Osteoblast (primary cell): ENCODE results near the gene ACOT7. TPM values are rescaled to one million over a fixed set of nuclear protein-coding genes. Genes with fewer than 3 reads are reported as not detected.
"Not testable (repeated sequence)": the region's sequence is repeated elsewhere in the genome, so short reads cannot be mapped to it uniquely, and the experiment has no call there.

Source experiments
- DNase-seq: peaks from one replicate; pipeline ENCODE4 v3.0.0; 2011; ENCODE audit warnings: low spot score, mixed read lengths; ENCODE audit not compliant: insufficient read length; ENCODE audit errors: missing footprints
- H2AFZ ChIP-seq: 2 replicates; pipeline ENCODE4 v1.6.0; 2011; ENCODE audit warnings: mild to moderate bottlenecking, low read length
- H3K27ac ChIP-seq: 2 replicates; pipeline ENCODE4 v1.5.1; 2011; ENCODE audit warnings: mild to moderate bottlenecking, low read depth, low read length, moderate library complexity
- H3K27me3 ChIP-seq: 2 replicates; pipeline ENCODE4 v1.6.0; 2012; ENCODE audit warnings: mild to moderate bottlenecking, control low read depth, inconsistent platforms, low read length, moderate library complexity; ENCODE audit not compliant: insufficient read depth
- H3K36me3 ChIP-seq: 2 replicates; pipeline ENCODE4 v1.5.1; 2011; ENCODE audit warnings: mild to moderate bottlenecking, low read length, control low read depth, moderate library complexity; ENCODE audit not compliant: insufficient read depth
- H3K4me1 ChIP-seq: 2 replicates; pipeline ENCODE4 v1.5.1; 2011; ENCODE audit warnings: mild to moderate bottlenecking, low read length, control low read depth, moderate library complexity; ENCODE audit not compliant: insufficient read depth
- H3K4me2 ChIP-seq: 2 replicates; pipeline ENCODE4 v1.6.0; 2011; ENCODE audit warnings: mild to moderate bottlenecking, low read length; ENCODE audit not compliant: insufficient read depth
- H3K4me3 ChIP-seq: fragments of 200-600 bp; sonication (generic); 3 replicates; pipeline ENCODE4 v1.5.1; 2012; ENCODE audit warnings: mild to moderate bottlenecking, low read length, inconsistent platforms; ENCODE audit not compliant: insufficient read depth
- H3K79me2 ChIP-seq: 2 replicates; pipeline ENCODE4 v1.6.0; 2012; ENCODE audit warnings: mild to moderate bottlenecking, low read length, control low read depth, inconsistent platforms; ENCODE audit not compliant: insufficient read depth
- H3K9me3 ChIP-seq: 2 replicates; pipeline ENCODE4 v1.5.1; 2011; ENCODE audit warnings: low read depth, low read length, control low read depth
- H4K20me1 ChIP-seq: 2 replicates; pipeline ENCODE4 v1.6.0; 2012; ENCODE audit warnings: mild to moderate bottlenecking, low read length, control low read depth; ENCODE audit not compliant: insufficient read depth
- total RNA-seq: library from RNA; depleted of rRNA; stranded (reverse); fragments of >200 nt; gene quantifications from 2 replicates; pipeline ENCODE4 v1.2.3, GENCODE V29; 2012
- TF ChIP-seq, protein P1 (sequence below): IDR thresholded peaks from 2 replicates; pipeline ENCODE4 v1.5.1; 2011; ENCODE audit warnings: mild to moderate bottlenecking, low read depth, low read length, moderate library complexity; ENCODE audit errors: extremely low read depth

The ACOT7 gene
- total RNA-seq, 1 donor: 10.9 TPM

DNA sequence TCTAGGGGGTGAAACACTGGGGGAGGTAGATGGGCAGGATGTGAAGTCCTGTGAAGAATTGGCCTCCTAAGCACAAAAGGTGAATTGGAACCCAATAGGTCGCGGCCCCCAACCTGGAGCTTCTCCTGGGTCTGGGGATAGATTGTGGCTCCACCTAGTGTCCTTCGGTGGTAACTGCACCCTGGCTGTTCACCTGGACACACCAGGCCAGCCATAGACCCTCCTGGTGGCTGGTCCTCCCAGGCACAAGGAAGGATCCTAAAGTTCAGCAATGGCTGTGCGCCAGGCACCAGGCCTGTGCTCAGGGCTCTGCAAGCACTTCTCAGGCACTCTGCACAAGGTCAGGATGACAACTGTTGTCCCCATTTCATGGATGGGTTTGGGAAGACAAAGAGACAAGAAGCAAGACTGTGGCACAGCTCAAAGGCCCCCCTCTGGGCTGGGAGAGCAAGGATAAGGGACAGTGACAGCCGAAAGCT, 44.5 kb upstream of the ACOT7 start:
- peaks cover 12% of the 10 kb centered on the region for H3K27me3 ChIP-seq
- no peak overlapping the region for H3K27ac ChIP-seq
- H2AFZ ChIP-seq: no peak overlapping the region
- H3K4me2 ChIP-seq: no peak overlapping the region
- H3K4me1 ChIP-seq: no peaks in the 10 kb centered on the region
- H3K9me3 ChIP-seq: no peaks in the 10 kb centered on the region
- H3K4me3 ChIP-seq: no peak overlapping the region
- TF ChIP-seq, protein P1, sequence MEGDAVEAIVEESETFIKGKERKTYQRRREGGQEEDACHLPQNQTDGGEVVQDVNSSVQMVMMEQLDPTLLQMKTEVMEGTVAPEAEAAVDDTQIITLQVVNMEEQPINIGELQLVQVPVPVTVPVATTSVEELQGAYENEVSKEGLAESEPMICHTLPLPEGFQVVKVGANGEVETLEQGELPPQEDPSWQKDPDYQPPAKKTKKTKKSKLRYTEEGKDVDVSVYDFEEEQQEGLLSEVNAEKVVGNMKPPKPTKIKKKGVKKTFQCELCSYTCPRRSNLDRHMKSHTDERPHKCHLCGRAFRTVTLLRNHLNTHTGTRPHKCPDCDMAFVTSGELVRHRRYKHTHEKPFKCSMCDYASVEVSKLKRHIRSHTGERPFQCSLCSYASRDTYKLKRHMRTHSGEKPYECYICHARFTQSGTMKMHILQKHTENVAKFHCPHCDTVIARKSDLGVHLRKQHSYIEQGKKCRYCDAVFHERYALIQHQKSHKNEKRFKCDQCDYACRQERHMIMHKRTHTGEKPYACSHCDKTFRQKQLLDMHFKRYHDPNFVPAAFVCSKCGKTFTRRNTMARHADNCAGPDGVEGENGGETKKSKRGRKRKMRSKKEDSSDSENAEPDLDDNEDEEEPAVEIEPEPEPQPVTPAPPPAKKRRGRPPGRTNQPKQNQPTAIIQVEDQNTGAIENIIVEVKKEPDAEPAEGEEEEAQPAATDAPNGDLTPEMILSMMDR: peak; percentile 81
- no peaks in the 10 kb centered on the region for H4K20me1 ChIP-seq
- H3K36me3 ChIP-seq: no peaks in the 10 kb centered on the region
- peak; percentile 96 for DNase-seq
- no peaks in the 10 kb centered on the region for H3K79me2 ChIP-seq

DNA sequence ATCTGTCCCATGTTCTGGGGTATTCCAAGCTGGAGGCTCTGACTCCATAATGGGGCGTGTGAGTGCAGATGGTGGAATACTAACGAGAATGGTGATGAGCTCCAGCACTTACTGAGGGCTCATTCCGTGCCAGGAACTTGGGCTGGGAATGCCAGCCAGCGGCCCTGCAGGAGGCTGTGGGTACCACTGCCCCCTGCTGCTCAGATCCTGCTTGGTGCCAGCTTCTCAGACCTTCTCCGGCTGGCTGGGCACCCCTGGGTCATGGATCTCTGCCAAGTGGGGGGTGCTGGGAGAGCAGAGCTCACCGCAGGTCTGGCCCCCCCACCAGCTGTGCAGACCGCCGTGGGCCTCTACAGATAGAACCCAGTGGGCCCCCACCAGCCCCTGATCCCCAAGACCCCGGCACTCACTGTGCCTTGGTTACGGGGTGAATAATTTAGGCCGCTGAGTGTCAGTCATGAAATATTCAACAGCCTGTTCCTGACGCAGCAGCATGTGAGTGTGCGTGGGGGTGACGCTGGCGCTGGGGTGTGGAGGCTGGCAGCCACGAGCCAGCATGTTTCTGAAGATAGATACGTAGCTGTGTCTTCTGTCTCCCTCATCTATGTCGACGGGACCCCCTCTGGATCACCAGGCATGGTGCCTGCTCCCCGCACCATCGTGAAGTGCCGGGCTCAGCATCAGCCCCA, 43.6 kb upstream of the ACOT7 start:
- peaks cover 12% of the 10 kb centered on the region for H3K27me3 ChIP-seq
- H3K27ac ChIP-seq, DNase-seq, H3K79me2 ChIP-seq, H3K36me3 ChIP-seq, H2AFZ ChIP-seq, H3K9me3 ChIP-seq, H4K20me1 ChIP-seq, H3K4me3 ChIP-seq, H3K4me1 ChIP-seq, H3K4me2 ChIP-seq: not testable (repeated sequence)
- TF ChIP-seq, protein P1: peak; percentile 27

DNA sequence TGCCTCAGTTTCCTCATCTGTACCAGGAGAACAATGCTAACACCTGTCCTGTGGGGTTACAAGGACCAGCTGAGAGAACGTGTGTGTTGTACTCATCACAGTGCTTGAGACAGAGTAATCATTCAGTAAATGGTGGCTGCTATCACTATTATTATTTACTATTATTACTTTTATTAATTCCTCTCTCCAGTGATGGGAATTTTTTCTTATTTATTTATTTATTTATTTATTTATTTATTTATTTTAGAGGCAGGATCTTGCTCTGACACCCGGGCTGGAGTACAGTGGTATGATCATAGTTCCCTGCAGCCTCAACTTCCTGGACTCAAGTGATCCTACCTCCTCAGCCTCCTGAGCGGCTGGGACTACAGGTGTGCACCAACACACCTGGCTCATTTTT, 42.7 kb upstream of the ACOT7 start:
- not testable (repeated sequence) for H3K4me3 ChIP-seq, H2AFZ ChIP-seq, H3K36me3 ChIP-seq, H4K20me1 ChIP-seq, H3K4me1 ChIP-seq, H3K9me3 ChIP-seq, H3K79me2 ChIP-seq, H3K27me3 ChIP-seq, H3K4me2 ChIP-seq, H3K27ac ChIP-seq, DNase-seq

DNA sequence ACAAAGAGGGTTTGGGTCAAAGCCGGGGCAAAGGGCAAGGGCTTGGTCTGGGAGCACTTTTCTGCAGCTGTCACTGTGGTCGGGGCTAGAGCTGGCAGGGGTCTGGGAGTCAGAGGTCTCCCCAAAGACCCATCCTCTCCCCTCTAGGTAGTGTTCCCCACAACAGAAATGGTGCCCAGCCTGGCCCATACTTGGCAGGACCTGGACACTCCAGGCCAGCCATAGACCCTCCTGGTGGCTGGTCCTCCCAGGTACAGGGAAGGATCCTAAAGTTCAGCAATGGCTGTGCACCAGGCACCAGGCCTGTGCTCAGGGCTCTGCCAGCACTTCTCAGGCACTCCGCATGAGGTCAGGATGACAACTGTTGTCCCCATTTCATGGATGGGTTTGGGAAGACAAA, 42.0 kb upstream of the ACOT7 start:
- H3K79me2 ChIP-seq: no peaks in the 10 kb centered on the region

More for the DNA sequence above, 42.0 kb upstream of the ACOT7 start:
- no peaks in the 10 kb centered on the region for H3K9me3 ChIP-seq
- H3K27me3 ChIP-seq: peaks cover 6% of the 10 kb centered on the region
- H3K36me3 ChIP-seq: no peaks in the 10 kb centered on the region
- TF ChIP-seq, protein P1: no peak
- H3K4me2 ChIP-seq: no peak overlapping the region
- no peak overlapping the region for H2AFZ ChIP-seq
- no peaks in the 10 kb centered on the region for H3K4me1 ChIP-seq
- no peak overlapping the region for H3K27ac ChIP-seq
- DNase-seq: no peak
- no peaks in the 10 kb centered on the region for H4K20me1 ChIP-seq
- H3K4me3 ChIP-seq: no peak overlapping the region
